HG02885 (cell line): ENCODE results near the gene LCE3D.

Experiments
- ATAC-seq: cut with Tn5 transposase; IDR thresholded peaks from one replicate; pipeline ENCODE4 v1.9.1; 2021; ENCODE audit warnings: mild to moderate bottlenecking; ENCODE audit not compliant: unreplicated experiment, poor library complexity

LCE3D gene

DNA sequence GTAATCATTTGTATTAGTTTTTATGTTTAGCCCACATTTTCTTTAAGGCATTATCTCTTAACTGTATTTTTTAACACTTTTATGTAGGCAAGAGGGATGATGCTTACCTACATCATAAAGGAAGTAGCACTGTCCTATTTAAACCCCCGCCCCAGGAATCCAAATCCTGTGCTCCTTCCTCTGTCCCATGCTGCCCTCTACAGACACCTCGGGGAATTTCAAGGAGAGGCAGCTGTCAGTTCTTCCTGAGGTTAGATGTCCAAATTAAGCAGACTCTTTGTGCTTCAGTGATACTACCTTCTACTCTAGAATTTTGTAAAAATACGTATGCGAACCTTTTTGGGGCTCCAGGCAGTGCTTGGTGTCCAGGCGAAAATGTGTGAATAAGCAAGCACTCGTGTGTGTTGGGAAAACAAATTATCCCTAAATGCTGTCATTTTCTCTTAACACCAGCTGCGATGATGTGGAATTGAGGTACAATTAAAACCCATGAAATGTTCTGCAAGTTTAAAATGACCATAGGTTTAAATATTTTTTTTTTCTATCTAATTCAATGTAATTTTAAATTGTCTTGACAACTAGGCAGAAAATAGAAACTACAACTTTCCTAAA is 46.9 kb downstream of the LCE3D start:
- ATAC-seq: no peak
